Measurements from ENCODE around the gene TMEM62.

DNA sequence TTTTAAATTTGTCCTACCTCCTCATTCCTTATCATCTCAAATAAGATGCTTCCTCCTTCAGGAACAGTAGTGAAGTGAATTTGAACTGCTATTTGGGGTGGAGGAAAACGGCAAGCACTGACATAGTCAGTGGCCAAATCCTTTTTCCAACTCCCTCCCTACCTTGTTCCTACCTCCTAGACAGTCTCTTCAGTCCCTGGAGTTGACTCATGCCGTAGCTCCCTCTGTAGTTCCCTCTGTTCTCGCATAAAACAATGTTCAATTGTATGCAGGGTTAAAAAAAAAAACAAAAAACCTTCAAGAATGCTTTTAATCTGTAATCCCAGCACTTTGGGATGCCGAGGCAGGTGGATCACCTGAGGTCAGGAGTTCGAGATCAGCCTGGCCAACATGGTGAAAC, 29.0 kb upstream of the TMEM62 start:
- no peak for TF ChIP-seq EZH2 (IDR thresholded peaks at IDR 0.05; ENCODE audit: insufficient read depth, poor library complexity, severe bottlenecking)
- TF ChIP-seq EZH2phosphoT487 (IDR thresholded peaks at IDR 0.05; ENCODE audit: insufficient read depth, low read depth), result no peak

Data from GM23248 (cell line).